ENCODE data around the gene EFCAB6.

GRCh38 chr22:43733138-43733537, 79.0 kb downstream of the EFCAB6 start:
- no peak for TF ChIP-seq POLR2AphosphoS5 (IDR thresholded peaks at IDR 0.05; ENCODE audit: low read depth, low read length)
- no peak for TF ChIP-seq TAF1 (IDR thresholded peaks at IDR 0.05; ENCODE audit: low read depth, low read length)
- no peak for TF ChIP-seq POU2F2 (IDR thresholded peaks at IDR 0.05; ENCODE audit: low read depth, low read length)
- TF ChIP-seq POLR2A (IDR thresholded peaks at IDR 0.05; ENCODE audit: low read depth, low read length), result no peak
- TF ChIP-seq SPI1 (IDR thresholded peaks at IDR 0.05; ENCODE audit: low read depth, low read length), result no peak
- TF ChIP-seq PAX5 (IDR thresholded peaks at IDR 0.05; ENCODE audit: insufficient read depth, low read length, severe bottlenecking), result no peak

Measured in GM12891 (cell line).